A549 treated with dexamethasone at 1 μM for 4 hours (cell line): ENCODE data around the gene TEX264. TPM values are rescaled to one million over a fixed set of nuclear protein-coding genes. Genes with fewer than 3 reads are reported as not detected.

Source experiments
- total RNA-seq: library from RNA; stranded (reverse); fragments of 200-300 nt; extraction: Qiagen RNA extraction; gene quantifications from 5 replicates; pipeline ENCODE4 v1.2.3, GENCODE V29; 2022

Gene TEX264
- total RNA-seq, result 59.0 to 74.3 TPM (median 69.9 TPM) in 5 replicates

GRCh38 chr3:51670823-51671733 is at the start of gene TEX264:
Gene TEX264, plus strand, starts transcription at chr3:51671252. Its CDS starts 3,053 bp downstream, at chr3:51674305.

GRCh38 chr3:51706788-51707731 is 36.0 kb downstream of the TEX264 start, which contains the start of gene GRM2:
Gene GRM2, plus strand, starts transcription at chr3:51707068. Its CDS starts 1,916 bp downstream, at chr3:51708984.

Other genes starting within 250 kb of the TEX264 start
- 11.1 to 14.8 TPM (median 13.5 TPM) in 5 replicates for gene DCAF1, start 171.2 kb upstream of the TEX264 start, total RNA-seq
- 3.7 to 5.5 TPM (median 4.9 TPM) in 5 replicates for gene RAD54L2, start 132.5 kb upstream of the TEX264 start, total RNA-seq
- gene GRM2, start 35.8 kb downstream of the TEX264 start, total RNA-seq, result 0.02 to 0.10 TPM (median 0.05 TPM) in 3 of 5 replicates, not detected in the others
- gene IQCF6, start 108.0 kb downstream of the TEX264 start, total RNA-seq, result not detected in 5 replicates
- not detected in 5 replicates for gene IQCF2, start 190.4 kb downstream of the TEX264 start, total RNA-seq
- gene IQCF5, start 204.3 kb downstream of the TEX264 start, total RNA-seq, result not detected in 5 replicates
- gene IQCF1, start 232.1 kb downstream of the TEX264 start, total RNA-seq, result not detected in 5 replicates